Keratinocyte (primary cell): Measurements from ENCODE around the gene BLTP2. TPM values are rescaled to one million over a fixed set of nuclear protein-coding genes. Genes with fewer than 3 reads are reported as not detected.

ENCODE experiments used
- DNase-seq: peaks from one replicate; pipeline ENCODE4 v3.0.0-alpha.2; 2011; ENCODE audit warnings: low read depth, missing footprints, low spot score
- FAIRE-seq: peaks from 2 replicates; lab custom pipeline; 2011; peaks lifted over from hg19 to GRCh38; lab: Jason Lieb, UNC
- H2AFZ ChIP-seq: 2 replicates; pipeline ENCODE4 v1.6.0; 2012; ENCODE audit warnings: low read length, control low read depth, inconsistent platforms; ENCODE audit not compliant: control insufficient read depth
- H3K27ac ChIP-seq: 2 replicates; pipeline ENCODE4 v1.5.1; 2011; ENCODE audit warnings: low read length; ENCODE audit not compliant: control insufficient read depth, insufficient read depth
- H3K27me3 ChIP-seq: 3 replicates; pipeline ENCODE4 v1.6.0; 2011; ENCODE audit warnings: low read length; ENCODE audit not compliant: control insufficient read depth, insufficient read depth; ENCODE audit errors: extremely low read depth
- H3K36me3 ChIP-seq, 2 experiments: 2 replicates in 1 of 2; 3 replicates in 1 of 2; pipeline ENCODE4 v1.5.1; 2011; ENCODE audit warnings: low read length in 2 of 2, mild to moderate bottlenecking in 1 of 2; ENCODE audit not compliant: control insufficient read depth in 2 of 2, insufficient read depth in 2 of 2; ENCODE audit errors: extremely low read depth in 1 of 2
- H3K4me1 ChIP-seq: 3 replicates; pipeline ENCODE4 v1.5.1; 2011; ENCODE audit warnings: low read length; ENCODE audit not compliant: control insufficient read depth, insufficient read depth; ENCODE audit errors: extremely low read depth
- H3K4me2 ChIP-seq: 3 replicates; pipeline ENCODE4 v1.6.0; 2011; ENCODE audit warnings: low read depth, low read length; ENCODE audit not compliant: control insufficient read depth, insufficient read depth; ENCODE audit errors: extremely low read depth
- H3K4me3 ChIP-seq, 3 experiments: fragments of 200-600 bp in 1 of 3; sonication (generic) in 1 of 3; 2 replicates in 2 of 3; 3 replicates in 1 of 3; pipeline ENCODE4 v1.5.1; 2011 to 2016; ENCODE audit warnings: low read length in 3 of 3, mild to moderate bottlenecking in 3 of 3, control low read depth in 2 of 3, inconsistent platforms in 1 of 3, low read depth in 1 of 3, mixed read lengths in 1 of 3, mixed run types in 1 of 3, moderate library complexity in 1 of 3; ENCODE audit not compliant: control insufficient read depth in 2 of 3, insufficient read depth in 2 of 3; ENCODE audit errors: extremely low read depth in 1 of 3
- H3K79me2 ChIP-seq: 2 replicates; pipeline ENCODE4 v1.6.0; 2012; ENCODE audit warnings: low read length; ENCODE audit not compliant: control insufficient read depth, insufficient read depth
- H3K9ac ChIP-seq: 3 replicates; pipeline ENCODE4 v1.6.0; 2011; ENCODE audit warnings: low read length; ENCODE audit not compliant: control insufficient read depth, insufficient read depth; ENCODE audit errors: extremely low read depth
- H3K9me1 ChIP-seq: 3 replicates; pipeline ENCODE4 v1.6.0; 2011; ENCODE audit warnings: low read length; ENCODE audit not compliant: control insufficient read depth, insufficient read depth; ENCODE audit errors: extremely low read depth
- H3K9me3 ChIP-seq: 2 replicates; pipeline ENCODE4 v1.5.1; 2012; ENCODE audit warnings: low read depth, low read length; ENCODE audit not compliant: control insufficient read depth
- H4K20me1 ChIP-seq: 3 replicates; pipeline ENCODE4 v1.6.0; 2011; ENCODE audit warnings: low read length; ENCODE audit not compliant: control insufficient read depth, insufficient read depth; ENCODE audit errors: extremely low read depth
- EZH2 ChIP-seq: IDR thresholded peaks from one replicate; pipeline ENCODE4 v1.6.1; 2012; ENCODE audit warnings: inconsistent platforms, mild to moderate bottlenecking, low read length, moderate library complexity
- dilution Hi-C: fragments of 300-500 bp; cut with MboI; formaldehyde crosslinking; loops from one replicate; pipeline ENCODE4 v1.7.0; 2020; ENCODE audit warnings: low sequenced_read_pairs; ENCODE audit not compliant: extremely low pct_ligation_motif_present
- polyA plus RNA-seq, 5 experiments: library from polyadenylated mRNA; depleted of rRNA in 3 of 5; stranded (reverse) in 3 of 5; stranded (forward) in 1 of 5; unstranded in 1 of 5; fragments of >200 nt; gene quantifications; 1 replicate in 1 of 5; 2 replicates in 3 of 5; 3 replicates in 1 of 5; pipeline versions ENCODE4 v1.2.1 to v1.2.3, GENCODE V29; 2011 to 2012; ENCODE audit warnings: missing spikeins in 2 of 5, low read depth in 1 of 5, low replicate concordance in 1 of 5
- TF ChIP-seq, protein P1 (sequence below), 3 experiments: IDR thresholded peaks in 1 of 3; conservative IDR thresholded peaks in 1 of 3; optimal IDR thresholded peaks in 1 of 3; 2 replicates in 2 of 3; 3 replicates in 1 of 3; pipeline versions ENCODE3 to v1.5.1; 2011; ENCODE audit warnings: low read length in 3 of 3, mild to moderate bottlenecking in 3 of 3, moderate library complexity in 2 of 3, control low read depth in 1 of 3, inconsistent platforms in 1 of 3; ENCODE audit not compliant: insufficient read depth in 2 of 3; ENCODE audit errors: extremely low read depth in 1 of 3

Gene BLTP2
- polyA plus RNA-seq, 1 donor (not counting 4 experiments of a cell fraction or from before 2014, with no cell fraction given): 98.2 TPM

DNA sequence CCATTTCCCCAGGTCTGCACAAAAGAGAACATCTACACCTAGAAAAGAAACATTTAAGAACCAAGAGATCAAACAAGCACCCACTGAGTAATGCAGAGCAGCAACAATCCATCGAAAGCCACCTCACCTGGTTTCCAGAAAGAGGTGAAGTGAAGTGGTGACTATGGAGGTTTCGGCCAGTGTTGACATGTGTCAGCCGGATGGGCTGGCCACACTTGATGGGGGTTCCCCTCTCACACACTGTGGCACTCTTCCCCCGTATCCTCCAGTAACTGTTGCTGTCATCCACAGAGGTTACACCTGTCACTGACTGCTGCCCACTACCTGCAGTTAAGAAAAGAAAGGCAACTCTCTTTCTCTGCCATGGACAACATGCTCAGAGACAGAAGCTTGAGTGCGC, 10.2 kb upstream of the BLTP2 start:
- no peak for TF ChIP-seq EZH2
- TF ChIP-seq, protein P1, sequence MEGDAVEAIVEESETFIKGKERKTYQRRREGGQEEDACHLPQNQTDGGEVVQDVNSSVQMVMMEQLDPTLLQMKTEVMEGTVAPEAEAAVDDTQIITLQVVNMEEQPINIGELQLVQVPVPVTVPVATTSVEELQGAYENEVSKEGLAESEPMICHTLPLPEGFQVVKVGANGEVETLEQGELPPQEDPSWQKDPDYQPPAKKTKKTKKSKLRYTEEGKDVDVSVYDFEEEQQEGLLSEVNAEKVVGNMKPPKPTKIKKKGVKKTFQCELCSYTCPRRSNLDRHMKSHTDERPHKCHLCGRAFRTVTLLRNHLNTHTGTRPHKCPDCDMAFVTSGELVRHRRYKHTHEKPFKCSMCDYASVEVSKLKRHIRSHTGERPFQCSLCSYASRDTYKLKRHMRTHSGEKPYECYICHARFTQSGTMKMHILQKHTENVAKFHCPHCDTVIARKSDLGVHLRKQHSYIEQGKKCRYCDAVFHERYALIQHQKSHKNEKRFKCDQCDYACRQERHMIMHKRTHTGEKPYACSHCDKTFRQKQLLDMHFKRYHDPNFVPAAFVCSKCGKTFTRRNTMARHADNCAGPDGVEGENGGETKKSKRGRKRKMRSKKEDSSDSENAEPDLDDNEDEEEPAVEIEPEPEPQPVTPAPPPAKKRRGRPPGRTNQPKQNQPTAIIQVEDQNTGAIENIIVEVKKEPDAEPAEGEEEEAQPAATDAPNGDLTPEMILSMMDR (optimal IDR thresholded peaks at IDR 0.05 in 1 of 3, IDR thresholded peaks at IDR 0.05 in 1 of 3, conservative IDR thresholded peaks at IDR 0.05 in 1 of 3; ENCODE audit: extremely low read depth in 1 of 3, insufficient read depth in 2 of 3, low read length in 3 of 3): no peak
- H3K4me3 ChIP-seq: no peak overlapping the region
- no peaks in the 10 kb centered on the region for H3K9me1 ChIP-seq
- no peak for DNase-seq
- FAIRE-seq: no peak
- no peak overlapping the region for H3K27ac ChIP-seq
- peaks cover 33% of the 10 kb centered on the region for H3K79me2 ChIP-seq
- no peaks in the 10 kb centered on the region for H3K27me3 ChIP-seq
- dilution Hi-C loops: no loop called here
- peaks cover 4 to 8% of the 10 kb centered on the region in 2 experiments for H3K36me3 ChIP-seq
- no peak overlapping the region for H3K4me2 ChIP-seq
- H4K20me1 ChIP-seq: no peaks in the 10 kb centered on the region
- H2AFZ ChIP-seq: no peak overlapping the region
- peaks cover 3% of the 10 kb centered on the region for H3K4me1 ChIP-seq
- H3K9ac ChIP-seq: no peak overlapping the region
- no peaks in the 10 kb centered on the region for H3K9me3 ChIP-seq

DNA sequence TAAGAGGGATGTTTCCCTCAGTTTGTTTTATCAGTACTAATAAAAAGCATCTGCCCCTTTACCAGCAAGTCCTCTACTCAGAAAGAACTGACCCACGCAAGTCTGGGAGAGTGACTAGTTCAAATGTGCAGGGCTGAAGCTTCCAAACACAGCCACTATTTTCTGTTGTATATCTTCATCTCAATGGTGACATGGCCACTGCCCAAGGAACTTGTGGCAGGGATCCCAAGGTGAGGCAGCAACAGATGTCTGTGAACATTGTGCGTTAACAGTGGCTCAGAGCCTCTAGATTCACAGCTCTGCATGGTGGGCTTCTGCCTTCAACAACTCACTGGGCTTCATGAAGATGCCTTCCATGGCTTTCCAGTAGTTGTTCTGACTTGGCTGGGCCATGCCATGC, 3.7 kb upstream of the BLTP2 start:
- H2AFZ ChIP-seq: no peak overlapping the region
- TF ChIP-seq, protein P1 (optimal IDR thresholded peaks at IDR 0.05 in 1 of 3, IDR thresholded peaks at IDR 0.05 in 1 of 3, conservative IDR thresholded peaks at IDR 0.05 in 1 of 3; ENCODE audit: extremely low read depth in 1 of 3, insufficient read depth in 2 of 3, low read length in 3 of 3): no peak
- TF ChIP-seq EZH2: no peak
- peaks cover 8 to 11% of the 10 kb centered on the region in 2 experiments for H3K36me3 ChIP-seq
- no peak overlapping the region for H3K9ac ChIP-seq
- no peaks in the 10 kb centered on the region for H3K9me1 ChIP-seq
- no peaks in the 10 kb centered on the region for H4K20me1 ChIP-seq
- H3K9me3 ChIP-seq: no peaks in the 10 kb centered on the region
- no peak for DNase-seq
- peaks cover 16% of the 10 kb centered on the region for H3K4me1 ChIP-seq
- H3K4me3 ChIP-seq: no peak overlapping the region
- dilution Hi-C loops: no loop called here
- no peak for FAIRE-seq
- H3K79me2 ChIP-seq: peaks cover 11% of the 10 kb centered on the region
- no peaks in the 10 kb centered on the region for H3K27me3 ChIP-seq
- no peak overlapping the region for H3K4me2 ChIP-seq
- H3K27ac ChIP-seq: no peak overlapping the region
